Body of pancreas (tissue), 4 donors: Measurements from ENCODE around the gene KLHL13. TPM values are rescaled to one million over a fixed set of nuclear protein-coding genes. Genes with fewer than 3 reads are reported as not detected.
"Not testable (repeated sequence)": the region's sequence is repeated elsewhere in the genome, so short reads cannot be mapped to it uniquely, and the experiment has no call there.

Source experiments
- ATAC-seq: fragments of 150-250 bp; one replicate; pipeline ENCODE4 v1.9.1; 2016
- DNase-seq, 4 donors: peaks; one replicate each; pipeline ENCODE4 v3.0.0-alpha.2; 2019
- H3K27ac ChIP-seq, 4 donors: fragments of 200-600 bp; sonication (generic); 1 replicate in 3 of 4; 2 replicates in 1 of 4; pipeline versions ENCODE4 v1.5.1 to v1.6.1; 2016 to 2019; ENCODE audit warnings: mild to moderate bottlenecking in 1 of 4, mixed read lengths in 1 of 4, moderate library complexity in 1 of 4
- H3K27me3 ChIP-seq, 2 donors: fragments of 200-600 bp; sonication (generic); one replicate each; pipeline ENCODE4 v1.6.0; 2016; ENCODE audit warnings: mild to moderate bottlenecking in 1 of 2
- H3K36me3 ChIP-seq, 2 donors: fragments of 200-600 bp; sonication (generic); replicated peaks in 1 of 2; 2 replicates each; pipeline ENCODE4 v1.5.1; 2016; ENCODE audit warnings: low read depth in 2 of 2; ENCODE audit not compliant: insufficient read depth in 1 of 2
- H3K4me1 ChIP-seq: fragments of 200-600 bp; sonication (generic); one replicate; pipeline ENCODE4 v1.6.0; 2016
- H3K4me3 ChIP-seq, 2 donors: fragments of 200-600 bp; sonication (generic); 1 replicate in 1 of 2; 2 replicates in 1 of 2; pipeline ENCODE4 v1.5.1; 2016 to 2019
- H3K9me3 ChIP-seq, 3 donors: fragments of 200-600 bp; sonication (generic); 1 replicate in 2 of 3; 2 replicates in 1 of 3; pipeline ENCODE4 v1.5.1; 2016
- POLR2A ChIP-seq, 3 donors: fragments of 450-650 bp; IDR thresholded peaks; one replicate each; pipeline ENCODE4 v1.6.1; 2016; ENCODE audit warnings: antibody characterized with exemption in 3 of 3, mild to moderate bottlenecking in 2 of 3
- WGBS, 2 donors: methylation state at CpG; one replicate each; pipeline ENCODE4 v1.1.5; 2017; 5-methylcytosine and 5-hydroxymethylcytosine counted together
- intact Hi-C: fragments of 100-400 bp; cut with DNase I; formaldehyde crosslinking; loops from one replicate; pipeline ENCODE4 v1.15.1; 2023
- total RNA-seq, 2 donors: library from RNA; depleted of rRNA; stranded (reverse); fragments of >200 nt; gene quantifications; one replicate each; pipeline ENCODE4 v1.1.0, GENCODE V29; 2016
- TF ChIP-seq, protein P1 (sequence below), 7 experiments: fragments of 450-650 bp in 4 of 7; fragments of 200-600 bp in 3 of 7; sonication (generic) in 3 of 7; IDR thresholded peaks; one replicate each; pipeline ENCODE4 v1.5.1; 2016 to 2019; ENCODE audit warnings: antibody characterized with exemption in 7 of 7

The KLHL13 gene
- total RNA-seq, 2 donors from 2014 or later = 3.0 to 3.4 TPM

DNA sequence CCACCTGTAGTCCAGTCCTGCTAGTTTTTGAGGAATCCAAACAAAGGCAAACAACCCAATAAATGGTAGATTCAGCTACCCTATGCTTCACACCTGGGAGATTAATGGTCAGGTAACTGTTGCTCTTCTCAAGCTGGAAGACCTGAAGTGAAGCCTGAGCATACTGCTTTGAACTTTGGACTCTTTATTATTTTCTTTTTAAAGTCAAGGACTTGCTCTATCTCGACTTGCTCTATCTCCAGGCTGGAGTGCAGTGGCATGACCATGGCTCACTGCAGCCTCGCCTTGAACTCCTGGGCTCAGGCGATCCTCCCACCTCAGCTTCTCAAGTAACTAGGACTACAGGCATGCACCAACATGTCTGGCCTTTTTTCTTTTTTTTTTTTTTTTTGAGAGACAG lies 14.7 kb upstream of the KLHL13 start:
- no peaks in the 10 kb centered on the region for H3K9me3 ChIP-seq
- no peak overlapping the region for H3K27ac ChIP-seq
- TF ChIP-seq, protein P1, sequence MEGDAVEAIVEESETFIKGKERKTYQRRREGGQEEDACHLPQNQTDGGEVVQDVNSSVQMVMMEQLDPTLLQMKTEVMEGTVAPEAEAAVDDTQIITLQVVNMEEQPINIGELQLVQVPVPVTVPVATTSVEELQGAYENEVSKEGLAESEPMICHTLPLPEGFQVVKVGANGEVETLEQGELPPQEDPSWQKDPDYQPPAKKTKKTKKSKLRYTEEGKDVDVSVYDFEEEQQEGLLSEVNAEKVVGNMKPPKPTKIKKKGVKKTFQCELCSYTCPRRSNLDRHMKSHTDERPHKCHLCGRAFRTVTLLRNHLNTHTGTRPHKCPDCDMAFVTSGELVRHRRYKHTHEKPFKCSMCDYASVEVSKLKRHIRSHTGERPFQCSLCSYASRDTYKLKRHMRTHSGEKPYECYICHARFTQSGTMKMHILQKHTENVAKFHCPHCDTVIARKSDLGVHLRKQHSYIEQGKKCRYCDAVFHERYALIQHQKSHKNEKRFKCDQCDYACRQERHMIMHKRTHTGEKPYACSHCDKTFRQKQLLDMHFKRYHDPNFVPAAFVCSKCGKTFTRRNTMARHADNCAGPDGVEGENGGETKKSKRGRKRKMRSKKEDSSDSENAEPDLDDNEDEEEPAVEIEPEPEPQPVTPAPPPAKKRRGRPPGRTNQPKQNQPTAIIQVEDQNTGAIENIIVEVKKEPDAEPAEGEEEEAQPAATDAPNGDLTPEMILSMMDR (IDR thresholded peaks at IDR 0.05) = no peak
- no peak for TF ChIP-seq POLR2A (IDR thresholded peaks at IDR 0.05)
- DNase-seq (no peak), ATAC-seq (no peak)
- 16 to 51% methylated on average over 3 of the region's 3 CpGs for WGBS, 2 donors
- no peaks in the 10 kb centered on the region for H3K27me3 ChIP-seq
- no peaks in the 10 kb centered on the region for H3K36me3 ChIP-seq
- intact Hi-C loops = no loop called here
- peaks cover 8% of the 10 kb centered on the region for H3K4me1 ChIP-seq
- H3K4me3 ChIP-seq = no peak overlapping the region

DNA sequence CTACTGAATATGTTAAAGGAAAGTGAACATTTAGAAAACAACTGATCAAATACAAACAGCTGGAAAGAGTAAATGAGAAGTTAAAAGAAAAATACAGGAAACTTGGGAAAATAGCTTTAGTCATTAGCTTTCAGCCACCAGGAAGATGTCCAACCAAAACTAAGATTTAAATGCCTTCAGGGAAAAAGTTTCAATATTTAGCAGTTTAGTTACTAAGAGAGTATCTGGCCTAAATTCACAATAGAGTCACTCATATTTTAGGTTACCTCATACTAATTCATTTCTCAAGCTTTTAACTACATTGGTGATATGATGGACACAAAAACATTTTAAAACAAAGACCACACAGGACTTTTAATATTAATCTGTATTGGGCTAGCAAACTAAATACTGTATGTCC lies 13.1 kb upstream of the KLHL13 start:
- Histone ChIP-seq H3K4me3 (no peak overlapping the region), H3K36me3 (no peaks in the 10 kb centered on the region), H3K9me3 (no peaks in the 10 kb centered on the region), H3K27me3 (no peaks in the 10 kb centered on the region), H3K4me1 (peaks cover 8% of the 10 kb centered on the region), H3K27ac (no peak overlapping the region)
- ATAC-seq = no peak
- TF ChIP-seq, protein P1 (IDR thresholded peaks at IDR 0.05) = no peak
- no peak for TF ChIP-seq POLR2A (IDR thresholded peaks at IDR 0.05)
- intact Hi-C loops = no loop called here
- DNase-seq = no peak

DNA sequence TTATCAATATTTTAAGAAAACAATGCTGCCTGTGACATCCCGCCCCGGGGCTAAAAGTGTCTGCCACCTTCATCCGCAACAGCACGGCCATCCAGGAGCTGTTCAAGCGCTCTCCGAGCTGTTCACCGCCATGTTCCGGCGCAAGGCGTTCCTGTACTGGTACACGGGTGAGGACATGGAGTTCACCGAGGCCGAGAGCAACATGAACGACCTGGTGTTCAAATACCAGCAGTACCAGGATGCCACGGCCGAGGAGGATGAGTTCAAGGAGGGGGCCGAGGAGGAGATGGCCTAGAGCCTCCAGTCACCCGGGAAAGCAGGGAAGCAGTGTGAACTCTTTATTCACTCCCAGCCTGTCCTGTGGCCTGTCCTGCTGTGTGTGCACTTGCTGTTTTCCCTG lies 12.1 kb upstream of the KLHL13 start:
- no peaks in the 10 kb centered on the region for H3K27me3 ChIP-seq
- H3K9me3 ChIP-seq = no peaks in the 10 kb centered on the region
- no peak overlapping the region for H3K4me3 ChIP-seq
- intact Hi-C loops = no loop called here
- no peak for TF ChIP-seq POLR2A (IDR thresholded peaks at IDR 0.05)
- peaks cover 8% of the 10 kb centered on the region for H3K4me1 ChIP-seq
- no peak overlapping the region for H3K27ac ChIP-seq
- DNase-seq (no peak), ATAC-seq (no peak)
- WGBS, 2 donors = 83 to 93% methylated on average over 7 to 17 of the region's 18 CpGs
- H3K36me3 ChIP-seq = no peaks in the 10 kb centered on the region

DNA sequence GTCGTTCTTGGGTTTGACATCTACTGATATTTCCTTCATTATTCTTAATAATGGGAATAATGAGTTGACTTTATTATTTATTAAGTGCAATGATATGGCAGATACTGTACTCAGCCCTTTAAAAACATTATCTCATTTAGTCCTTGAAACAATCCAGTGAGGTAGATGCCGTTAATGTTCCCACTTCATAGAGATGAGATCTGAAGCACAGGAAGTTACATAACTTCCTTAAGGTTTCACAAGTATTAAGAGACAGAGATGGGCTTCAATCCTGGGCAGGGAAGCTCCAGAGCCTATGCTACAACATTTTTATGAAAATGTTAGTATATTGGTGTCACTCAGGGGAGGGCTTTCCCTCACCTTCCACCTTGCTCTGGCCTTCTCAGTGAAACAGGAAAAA lies 9.7 kb upstream of the KLHL13 start:
- 53 to 67% methylated on average over 2 of the region's 2 CpGs for WGBS, 2 donors
- no peak for ATAC-seq

DNA sequence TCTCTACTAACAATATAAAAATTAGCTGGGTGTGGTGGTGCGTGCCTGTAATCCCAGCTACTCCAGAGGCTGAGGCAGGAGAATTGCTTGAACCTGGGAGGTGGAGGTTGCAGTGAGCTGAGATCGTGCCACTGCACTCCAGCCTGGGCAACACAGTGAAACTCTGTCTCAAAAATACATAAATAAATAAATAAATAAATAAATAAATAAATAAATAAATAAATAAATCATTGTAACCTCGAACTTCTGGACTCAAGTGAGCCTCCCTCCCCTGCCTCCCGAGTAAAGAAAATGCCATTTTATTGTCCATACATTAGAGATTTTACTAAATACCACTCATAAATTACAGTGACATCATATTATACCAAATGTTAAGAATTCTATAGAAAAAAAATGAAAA lies 7.6 kb upstream of the KLHL13 start:
- H3K27me3 ChIP-seq, DNase-seq, H3K27ac ChIP-seq, H3K9me3 ChIP-seq, ATAC-seq, H3K36me3 ChIP-seq, H3K4me3 ChIP-seq, H3K4me1 ChIP-seq, intact Hi-C loops: not testable (repeated sequence)
- WGBS, 2 donors = 93 to 94% methylated on average over 4 of the region's 4 CpGs

More for the DNA sequence above, 9.7 kb upstream of the KLHL13 start:
- Histone ChIP-seq H3K4me3 (no peak overlapping the region), H3K27ac (no peak overlapping the region), H3K9me3 (no peaks in the 10 kb centered on the region), H3K4me1 (peaks cover 2% of the 10 kb centered on the region), H3K36me3 (no peaks in the 10 kb centered on the region), H3K27me3 (no peaks in the 10 kb centered on the region)
- intact Hi-C loops = no loop called here
- DNase-seq = no peak
- TF ChIP-seq, protein P1 (IDR thresholded peaks at IDR 0.05) = no peak
- no peak for TF ChIP-seq POLR2A (IDR thresholded peaks at IDR 0.05)

DNA sequence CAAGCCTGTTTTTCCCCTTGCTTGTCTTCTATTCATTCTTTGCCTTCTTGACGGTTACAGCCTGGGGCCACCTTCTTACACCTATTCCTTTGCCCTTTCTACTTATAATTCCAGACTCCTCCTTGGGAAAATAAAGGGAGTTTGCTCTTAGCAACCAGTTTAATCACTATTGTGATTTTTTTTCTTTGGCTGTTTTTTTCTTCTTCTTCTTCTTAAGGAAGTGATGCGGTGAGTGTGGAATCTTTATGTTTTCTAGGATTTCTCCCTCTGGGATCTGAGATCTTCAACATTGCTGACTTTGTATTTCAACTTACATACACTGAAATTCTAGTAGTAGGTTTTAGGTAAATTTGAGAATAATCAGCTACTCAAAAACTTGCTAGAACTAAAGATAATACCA lies 1.1 kb upstream of the KLHL13 start:
- Histone ChIP-seq H3K4me1 (peaks cover 4% of the 10 kb centered on the region), H3K36me3 (no peaks in the 10 kb centered on the region), H3K27me3 (no peaks in the 10 kb centered on the region), H3K27ac (peak overlapping the region in 1 of 4 donors; percentile 81), H3K9me3 (no peaks in the 10 kb centered on the region), H3K4me3 (no peak overlapping the region)
- intact Hi-C loops = no loop called here
- no peak for DNase-seq
- 69 to 75% methylated on average over 2 of the region's 2 CpGs for WGBS, 2 donors
- no peak for ATAC-seq
- TF ChIP-seq, protein P1 (IDR thresholded peaks at IDR 0.05) = no peak
- TF ChIP-seq POLR2A (IDR thresholded peaks at IDR 0.05) = no peak
